Measurements from ENCODE around the gene FAM240B. TPM values are rescaled to one million over a fixed set of nuclear protein-coding genes. Genes with fewer than 3 reads are reported as not detected.
A peak's percentile ranks its signal among the peaks of the same experiment; 100 is the strongest.

The FAM240B gene
- total RNA-seq = under 1 TPM in 1 of 8 experiments, not detected in 7; 0.47 TPM

GRCh38 chr9:38720083-38720745 is at the start of gene FAM240B:
FAM240B (minus strand) TSS chr9:38720133; CDS start chr9:38703999, 16,134 bp downstream.
- WGBS, 10 experiments = 0 to 98% (median 80%) methylated on average over 1 to 7 of the region's 7 CpGs; no CpG with 5 or more reads in 1 of the 10 experiments
- H3K4me3 ChIP-seq = no peak within 1 kb of the TSS
- no peak within 1 kb of the TSS for H3K27ac ChIP-seq
- H3K4me1 ChIP-seq (replicated peaks in 1 of 2) = no peaks in the 10 kb centered on the region
- ATAC-seq (replicated peaks in 6 of 8) = peak in 6 of 8 experiments; percentile 28 to 74 (median 49)
- in situ Hi-C loops (cut with MboI; ENCODE audit: low pct_unique_long_range_greater_than_20kb in 2 of 9, low sequenced_read_pairs in 9 of 9, unreplicated experiment in 9 of 9) = no loop called here

GRCh38 chr9:38768351-38768761 is 48.4 kb upstream of the FAM240B start:
- ATAC-seq (replicated peaks in 6 of 8) = no peak
- in situ Hi-C loops (cut with MboI; ENCODE audit: low pct_unique_long_range_greater_than_20kb in 2 of 9, low sequenced_read_pairs in 9 of 9, unreplicated experiment in 9 of 9) = no loop called here
- Histone ChIP-seq H3K27ac (no peak overlapping the region), H3K4me1 (replicated peaks in 1 of 2) (no peaks in the 10 kb centered on the region), H3K4me3 (no peak overlapping the region)
- WGBS, 10 experiments = 59 to 100% (median 93%) methylated on average over 1 to 9 of the region's 9 CpGs

- 3 to 100% (median 83%) methylated on average over 1 to 4 of the region's 4 CpGs; no CpG with 5 or more reads in 2 of the 10 experiments for WGBS, 10 experiments
- ATAC-seq (replicated peaks in 6 of 8) = peak in 2 of 8 experiments; percentile 25 to 38
- in situ Hi-C loops (cut with MboI; ENCODE audit: low pct_unique_long_range_greater_than_20kb in 2 of 9, low sequenced_read_pairs in 9 of 9, unreplicated experiment in 9 of 9) = no loop called here
- H3K4me3 ChIP-seq = no peak overlapping the region
- H3K4me1 ChIP-seq (replicated peaks in 1 of 2) = peaks cover 4 to 19% of the 10 kb centered on the region in 2 donors
- no peak overlapping the region for H3K27ac ChIP-seq
Measured at GRCh38 chr9:38765101-38765500, 45.2 kb upstream of the FAM240B start.

GRCh38 chr9:38761999-38762398 is 42.1 kb upstream of the FAM240B start:
- Histone ChIP-seq H3K4me3 (no peak overlapping the region), H3K4me1 (replicated peaks in 1 of 2) (peaks cover 4 to 19% of the 10 kb centered on the region in 2 donors), H3K27ac (no peak overlapping the region)
- in situ Hi-C loops (cut with MboI; ENCODE audit: low pct_unique_long_range_greater_than_20kb in 2 of 9, low sequenced_read_pairs in 9 of 9, unreplicated experiment in 9 of 9) = no loop called here
- ATAC-seq (replicated peaks in 6 of 8) = no peak
- 31 to 72% (median 44%) methylated on average over 1 to 8 of the region's 8 CpGs; no CpG with 5 or more reads in 3 of the 10 experiments for WGBS, 10 experiments

GRCh38 chr9:38761339-38761738 is 41.4 kb upstream of the FAM240B start:
- H3K4me3 ChIP-seq = no peak overlapping the region
- ATAC-seq (replicated peaks in 6 of 8) = peak in 4 of 8 experiments; percentile 30 to 55 (median 34)
- in situ Hi-C loops (cut with MboI; ENCODE audit: low pct_unique_long_range_greater_than_20kb in 2 of 9, low sequenced_read_pairs in 9 of 9, unreplicated experiment in 9 of 9) = no loop called here
- WGBS, 10 experiments = 0 to 67% (median 17%) methylated on average over 1 to 3 of the region's 3 CpGs; no CpG with 5 or more reads in 1 of the 10 experiments
- H3K4me1 ChIP-seq (replicated peaks in 1 of 2) = peaks cover 4 to 19% of the 10 kb centered on the region in 2 donors
- H3K27ac ChIP-seq = no peak overlapping the region

- WGBS, 10 experiments = 0 to 75% (median 57%) methylated on average over 1 of the region's 1 CpG; no CpG with 5 or more reads in 3 of the 10 experiments
- in situ Hi-C loops (cut with MboI; ENCODE audit: low pct_unique_long_range_greater_than_20kb in 2 of 9, low sequenced_read_pairs in 9 of 9, unreplicated experiment in 9 of 9) = no loop called here
- Histone ChIP-seq H3K4me3 (no peak overlapping the region), H3K27ac (no peak overlapping the region), H3K4me1 (replicated peaks in 1 of 2) (peaks cover 4 to 17% of the 10 kb centered on the region in 2 donors)
- peak in 3 of 8 experiments; percentile 40 to 86 (median 78) for ATAC-seq (replicated peaks in 6 of 8)
Measured at GRCh38 chr9:38756702-38757101, 36.8 kb upstream of the FAM240B start.

- in situ Hi-C loops (cut with MboI; ENCODE audit: low pct_unique_long_range_greater_than_20kb in 2 of 9, low sequenced_read_pairs in 9 of 9, unreplicated experiment in 9 of 9) = no loop called here
- H3K4me1 ChIP-seq (replicated peaks in 1 of 2) = no peaks in the 10 kb centered on the region
- peak in 5 of 8 experiments; percentile 50 to 85 (median 78) for ATAC-seq (replicated peaks in 6 of 8)
- no peak overlapping the region for H3K27ac ChIP-seq
- H3K4me3 ChIP-seq = no peak overlapping the region
- 14 to 67% (median 53%) methylated on average over 1 of the region's 1 CpG; no CpG with 5 or more reads in 6 of the 10 experiments for WGBS, 10 experiments
Measured at GRCh38 chr9:38747941-38748340, 28.0 kb upstream of the FAM240B start.

GRCh38 chr9:38747067-38747466 is 27.1 kb upstream of the FAM240B start:
- no peak overlapping the region for H3K4me3 ChIP-seq
- in situ Hi-C loops (cut with MboI; ENCODE audit: low pct_unique_long_range_greater_than_20kb in 2 of 9, low sequenced_read_pairs in 9 of 9, unreplicated experiment in 9 of 9) = no loop called here
- no peaks in the 10 kb centered on the region for H3K4me1 ChIP-seq (replicated peaks in 1 of 2)
- WGBS, 10 experiments = 85 to 100% (median 90%) methylated on average over 1 to 7 of the region's 8 CpGs; no CpG with 5 or more reads in 5 of the 10 experiments
- peak in 2 of 8 experiments; percentile 56 to 77 for ATAC-seq (replicated peaks in 6 of 8)
- no peak overlapping the region for H3K27ac ChIP-seq

- H3K4me3 ChIP-seq = no peak overlapping the region
- ATAC-seq (replicated peaks in 6 of 8) = no peak
- H3K27ac ChIP-seq = no peak overlapping the region
- no peaks in the 10 kb centered on the region for H3K4me1 ChIP-seq (replicated peaks in 1 of 2)
- 2 to 95% (median 76%) methylated on average over 2 to 4 of the region's 4 CpGs; no CpG with 5 or more reads in 1 of the 10 experiments for WGBS, 10 experiments
- in situ Hi-C loops (cut with MboI; ENCODE audit: low pct_unique_long_range_greater_than_20kb in 2 of 9, low sequenced_read_pairs in 9 of 9, unreplicated experiment in 9 of 9) = no loop called here
Measured at GRCh38 chr9:38746303-38746702, 26.4 kb upstream of the FAM240B start.

- no peak for ATAC-seq (replicated peaks in 6 of 8)
- Histone ChIP-seq H3K4me1 (replicated peaks in 1 of 2) (no peaks in the 10 kb centered on the region), H3K4me3 (no peak overlapping the region), H3K27ac (no peak overlapping the region)
- WGBS, 10 experiments = 27 to 100% (median 87%) methylated on average over 1 to 3 of the region's 3 CpGs; no CpG with 5 or more reads in 2 of the 10 experiments
- in situ Hi-C loops (cut with MboI; ENCODE audit: low pct_unique_long_range_greater_than_20kb in 2 of 9, low sequenced_read_pairs in 9 of 9, unreplicated experiment in 9 of 9) = no loop called here
Measured at GRCh38 chr9:38744484-38744883, 24.6 kb upstream of the FAM240B start.

GRCh38 chr9:38737246-38737645 is 17.3 kb upstream of the FAM240B start:
- 8 to 100% (median 50%) methylated on average over 1 to 2 of the region's 2 CpGs; no CpG with 5 or more reads in 4 of the 10 experiments for WGBS, 10 experiments
- peak in 5 of 8 experiments; percentile 68 to 96 (median 81) for ATAC-seq (replicated peaks in 6 of 8)
- H3K4me1 ChIP-seq (replicated peaks in 1 of 2) = peaks cover 12 to 34% of the 10 kb centered on the region in 2 donors
- H3K4me3 ChIP-seq = no peak overlapping the region
- no peak overlapping the region for H3K27ac ChIP-seq
- in situ Hi-C loops (cut with MboI; ENCODE audit: low pct_unique_long_range_greater_than_20kb in 2 of 9, low sequenced_read_pairs in 9 of 9, unreplicated experiment in 9 of 9) = no loop called here

GRCh38 chr9:38734831-38735230 is 14.9 kb upstream of the FAM240B start:
- in situ Hi-C loops (cut with MboI; ENCODE audit: low pct_unique_long_range_greater_than_20kb in 2 of 9, low sequenced_read_pairs in 9 of 9, unreplicated experiment in 9 of 9) = no loop called here
- H3K4me3 ChIP-seq = no peak overlapping the region
- H3K27ac ChIP-seq = no peak overlapping the region
- H3K4me1 ChIP-seq (replicated peaks in 1 of 2) = peaks cover 12 to 34% of the 10 kb centered on the region in 2 donors
- WGBS, 10 experiments = 78 to 100% (median 90%) methylated on average over 1 to 4 of the region's 5 CpGs; no CpG with 5 or more reads in 6 of the 10 experiments
- ATAC-seq (replicated peaks in 6 of 8) = no peak

- peak in 1 of 8 experiments; percentile 7 for ATAC-seq (replicated peaks in 6 of 8)
- Histone ChIP-seq H3K27ac (peak overlapping the region; percentile 53 to 54), H3K4me3 (no peak overlapping the region), H3K4me1 (replicated peaks in 1 of 2) (peaks cover 12 to 38% of the 10 kb centered on the region in 2 donors)
- 26 to 100% (median 83%) methylated on average over 1 to 5 of the region's 7 CpGs; no CpG with 5 or more reads in 3 of the 10 experiments for WGBS, 10 experiments
- in situ Hi-C loops (cut with MboI; ENCODE audit: low pct_unique_long_range_greater_than_20kb in 2 of 9, low sequenced_read_pairs in 9 of 9, unreplicated experiment in 9 of 9) = no loop called here
Measured at GRCh38 chr9:38733503-38733902, 13.6 kb upstream of the FAM240B start.

All from motor neuron (in vitro differentiated cells).